HUES48 (cell line): ENCODE results near the gene LDB3.

Experiments
- H3K27ac ChIP-seq: one replicate; pipeline ENCODE4 v1.7.0; 2013; ENCODE audit warnings: low read depth, low read length, inconsistent platforms
- H3K27me3 ChIP-seq: 2 replicates; pipeline ENCODE4 v1.6.1; 2013; ENCODE audit warnings: mild to moderate bottlenecking, low read length; ENCODE audit not compliant: control insufficient read depth, insufficient read depth
- H3K36me3 ChIP-seq: 2 replicates; pipeline ENCODE4 v1.6.1; 2013; ENCODE audit warnings: low read length; ENCODE audit not compliant: control insufficient read depth, insufficient read depth
- H3K4me1 ChIP-seq: 2 replicates; pipeline ENCODE4 v1.6.1; 2013; ENCODE audit warnings: mild to moderate bottlenecking, low read length; ENCODE audit not compliant: control insufficient read depth, insufficient read depth
- H3K4me3 ChIP-seq: 2 replicates; pipeline ENCODE4 v1.5.1; 2013; ENCODE audit warnings: mild to moderate bottlenecking, low read depth, low read length
- H3K9ac ChIP-seq: 2 replicates; pipeline ENCODE4 v1.6.1; 2013; ENCODE audit warnings: mild to moderate bottlenecking, low read depth, low read length, moderate library complexity
- H3K9me3 ChIP-seq: 2 replicates; pipeline ENCODE4 v1.6.1; 2013; ENCODE audit warnings: low read length; ENCODE audit not compliant: control insufficient read depth, insufficient read depth

LDB3 gene

DNA sequence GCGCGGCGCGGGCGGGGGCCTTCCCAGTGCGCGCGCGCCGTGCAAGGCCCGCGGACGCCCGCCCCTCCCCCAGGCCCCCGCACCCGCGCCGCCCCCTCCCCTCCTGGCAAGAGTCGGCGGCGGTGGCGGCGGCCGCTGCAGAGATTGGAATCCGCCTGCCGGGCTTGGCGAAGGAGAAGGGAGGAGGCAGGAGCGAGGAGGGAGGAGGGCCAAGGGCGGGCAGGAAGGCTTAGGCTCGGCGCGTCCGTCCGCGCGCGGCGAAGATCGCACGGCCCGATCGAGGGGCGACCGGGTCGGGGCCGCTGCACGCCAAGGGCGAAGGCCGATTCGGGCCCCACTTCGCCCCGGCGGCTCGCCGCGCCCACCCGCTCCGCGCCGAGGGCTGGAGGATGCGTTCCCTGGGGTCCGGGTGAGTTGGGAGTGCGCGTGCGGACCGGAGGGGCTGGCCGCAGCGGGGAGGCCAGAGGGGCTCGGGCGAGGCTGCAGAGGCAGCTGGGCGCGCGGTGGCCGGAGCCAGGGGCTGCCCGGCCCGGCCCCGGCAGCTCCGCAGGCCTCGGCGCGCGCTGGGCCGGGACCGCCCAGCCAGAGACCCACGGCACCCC, 88.3 kb downstream of the LDB3 start, which contains the start of gene BMPR1A:
TSS of gene BMPR1A (plus strand) at position 109 of the 602 bp plus-strand sequence. CDS start 119,400 bp downstream, outside the sequence.
- peak within 1 kb of the TSS; percentile 97 for H3K27ac ChIP-seq
- H3K4me1 ChIP-seq = peaks cover 50% of the 10 kb centered on the region
- H3K36me3 ChIP-seq = no peaks in the 10 kb centered on the region
- no peaks in the 10 kb centered on the region for H3K27me3 ChIP-seq
- peak within 1 kb of the TSS; percentile 95 for H3K4me3 ChIP-seq
- H3K9ac ChIP-seq = peak within 1 kb of the TSS; percentile 90
- no peaks in the 10 kb centered on the region for H3K9me3 ChIP-seq

DNA sequence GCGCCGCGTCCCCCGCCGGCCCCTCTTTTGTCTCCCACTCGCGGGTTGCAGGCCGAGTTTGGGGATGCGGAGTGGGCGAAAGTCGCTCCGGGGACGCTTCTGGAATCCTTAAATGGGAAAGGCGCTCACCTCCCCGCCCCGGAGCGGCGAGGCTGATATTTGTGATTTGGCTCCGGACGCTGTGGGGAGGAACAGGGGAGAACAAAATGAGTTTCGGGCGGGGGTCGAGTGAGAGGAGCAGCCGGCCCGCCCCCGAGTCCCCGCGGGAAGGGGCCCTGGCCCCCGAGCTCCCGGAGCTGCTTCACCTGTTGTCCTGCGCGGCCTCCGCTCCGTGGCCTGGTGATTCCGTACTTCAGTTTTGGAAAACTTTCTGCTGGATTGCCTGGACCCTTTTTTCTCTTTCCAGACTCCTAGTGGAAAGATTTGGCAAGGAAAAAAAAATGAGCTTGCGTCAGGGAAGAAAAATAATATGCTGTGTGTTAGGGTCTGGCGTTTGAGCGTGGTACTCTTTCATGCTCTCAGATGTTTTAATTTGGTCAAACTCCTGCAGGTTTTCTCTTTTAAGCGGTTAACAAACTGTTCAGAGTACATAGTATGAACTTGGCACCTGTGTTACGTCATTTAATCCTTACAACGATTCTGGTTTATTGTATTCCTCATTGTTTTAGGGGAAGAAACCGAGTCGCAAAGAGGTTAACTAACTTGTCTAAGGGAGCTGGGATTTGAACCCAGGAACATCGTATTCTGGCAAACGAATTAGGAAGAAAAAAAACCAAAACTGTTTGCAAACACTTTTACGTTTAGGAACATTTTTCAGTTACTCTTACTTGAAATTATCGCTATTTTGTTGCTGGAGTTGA, 89.0 kb downstream of the LDB3 start:
- peak overlapping the region; percentile 89 for H3K27ac ChIP-seq

DNA sequence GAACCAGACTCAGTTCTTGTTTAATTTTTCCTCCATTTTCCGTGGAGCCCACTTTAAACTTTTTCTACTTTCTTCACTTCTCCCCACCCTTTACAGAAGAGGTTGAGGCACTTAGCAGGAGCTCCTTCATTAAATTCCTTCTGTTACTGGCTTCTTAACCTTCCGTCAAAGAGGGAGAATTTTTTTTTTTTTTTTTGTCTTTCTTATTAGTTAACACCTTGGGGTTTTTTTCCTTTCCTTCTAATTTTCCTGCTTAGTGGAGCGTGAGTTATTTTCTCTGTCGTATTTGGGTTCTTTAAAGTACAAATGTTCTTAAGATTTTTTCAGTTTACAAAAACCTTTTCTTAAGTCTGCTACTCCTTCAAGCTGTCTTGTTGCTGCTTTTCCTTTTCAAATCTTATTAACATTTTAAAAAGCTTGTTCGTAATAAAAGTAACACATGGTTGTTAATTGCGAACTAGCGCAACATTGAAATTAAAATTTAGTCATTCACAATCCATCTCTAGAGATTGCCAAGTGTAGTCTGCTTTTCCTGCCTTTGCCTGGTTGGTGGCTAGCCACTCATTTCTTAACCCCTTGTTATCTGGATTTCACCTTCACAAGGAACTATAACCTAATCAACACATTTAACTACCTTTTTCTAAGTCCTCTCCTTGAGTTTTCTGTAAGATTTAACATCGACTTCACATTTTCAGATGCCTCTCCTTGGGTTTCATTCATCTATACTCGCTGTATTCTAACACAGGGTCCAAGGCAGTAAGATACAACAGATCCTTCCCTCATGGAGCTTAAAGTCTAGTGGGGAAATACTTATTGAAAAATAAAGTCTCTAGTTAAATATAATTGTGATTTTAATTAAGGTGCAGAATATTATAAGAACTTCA, 90.1 kb downstream of the LDB3 start:
- H3K4me1 ChIP-seq = peaks cover 45% of the 10 kb centered on the region
- peak overlapping the region; percentile 89 for H3K27ac ChIP-seq
- no peaks in the 10 kb centered on the region for H3K27me3 ChIP-seq
- H3K4me3 ChIP-seq = peak overlapping the region; percentile 95
- H3K9ac ChIP-seq = peak overlapping the region; percentile 79
- no peaks in the 10 kb centered on the region for H3K36me3 ChIP-seq
- H3K9me3 ChIP-seq = no peaks in the 10 kb centered on the region

More for the DNA sequence above, 89.0 kb downstream of the LDB3 start:
- peaks cover 53% of the 10 kb centered on the region for H3K4me1 ChIP-seq
- no peaks in the 10 kb centered on the region for H3K36me3 ChIP-seq
- peak overlapping the region; percentile 95 for H3K4me3 ChIP-seq
- H3K27me3 ChIP-seq = no peaks in the 10 kb centered on the region
- H3K9ac ChIP-seq = peak overlapping the region; percentile 79
- no peaks in the 10 kb centered on the region for H3K9me3 ChIP-seq

DNA sequence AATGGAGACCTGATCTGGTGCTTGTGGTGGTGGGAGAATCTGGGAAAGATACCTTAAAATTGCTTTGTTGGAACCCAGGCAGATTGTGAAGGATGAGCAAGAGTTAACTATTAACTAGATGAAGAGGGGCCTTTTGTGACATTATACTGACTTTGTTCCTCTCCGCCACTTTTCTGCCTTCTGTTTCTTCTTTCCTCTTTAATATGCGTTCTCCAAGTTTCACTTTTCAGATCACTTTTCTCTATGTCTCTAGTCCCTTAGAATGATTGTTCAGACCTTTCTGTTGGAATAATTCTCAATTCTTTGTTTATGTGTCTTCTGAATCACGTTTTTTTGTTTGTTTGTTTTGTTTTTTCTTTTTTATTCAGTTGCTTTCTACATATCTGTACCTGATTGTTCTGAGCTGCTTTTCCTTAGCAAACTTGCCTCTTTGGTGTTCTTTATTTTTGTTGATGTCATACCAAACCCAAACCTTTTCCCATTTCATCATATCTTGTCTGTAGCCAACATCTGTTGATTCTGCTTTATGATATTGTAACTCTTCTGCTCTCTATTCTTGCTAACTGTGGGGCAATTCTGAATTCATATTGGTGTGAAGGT, 90.9 kb downstream of the LDB3 start:
- Histone ChIP-seq H3K9ac (peak overlapping the region; percentile 79; the same call in 1 of the 2 replicates), H3K4me3 (peak overlapping the region; percentile 95), H3K36me3 (no peaks in the 10 kb centered on the region), H3K9me3 (no peaks in the 10 kb centered on the region), H3K27ac (no peak overlapping the region), H3K4me1 (peaks cover 38% of the 10 kb centered on the region), H3K27me3 (no peaks in the 10 kb centered on the region)

DNA sequence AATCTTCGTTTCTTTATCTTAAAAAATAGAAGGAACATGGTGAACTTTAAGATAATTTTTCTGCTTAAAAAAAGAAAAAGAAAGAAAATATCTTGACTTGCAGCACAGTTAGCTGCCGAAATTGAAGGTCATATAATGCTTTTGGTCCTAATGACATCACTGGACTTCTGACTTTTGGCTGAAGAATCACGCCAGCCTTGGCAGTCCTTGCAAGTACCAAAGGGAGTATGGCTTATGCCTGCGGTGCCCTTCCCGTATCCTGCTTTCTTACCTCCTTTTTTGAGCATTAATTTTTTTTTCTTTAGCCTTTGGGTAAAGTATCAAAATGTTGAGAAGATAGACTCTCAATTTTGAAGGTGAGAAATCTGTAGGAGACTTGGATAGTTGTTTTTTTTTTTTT, 95.1 kb downstream of the LDB3 start:
- no peak overlapping the region for H3K4me3 ChIP-seq
- H3K9ac ChIP-seq = no peak overlapping the region
- H3K36me3 ChIP-seq = no peaks in the 10 kb centered on the region
- no peaks in the 10 kb centered on the region for H3K9me3 ChIP-seq
- H3K4me1 ChIP-seq = peaks cover 44% of the 10 kb centered on the region
- H3K27ac ChIP-seq = no peak overlapping the region
- H3K27me3 ChIP-seq = no peaks in the 10 kb centered on the region

DNA sequence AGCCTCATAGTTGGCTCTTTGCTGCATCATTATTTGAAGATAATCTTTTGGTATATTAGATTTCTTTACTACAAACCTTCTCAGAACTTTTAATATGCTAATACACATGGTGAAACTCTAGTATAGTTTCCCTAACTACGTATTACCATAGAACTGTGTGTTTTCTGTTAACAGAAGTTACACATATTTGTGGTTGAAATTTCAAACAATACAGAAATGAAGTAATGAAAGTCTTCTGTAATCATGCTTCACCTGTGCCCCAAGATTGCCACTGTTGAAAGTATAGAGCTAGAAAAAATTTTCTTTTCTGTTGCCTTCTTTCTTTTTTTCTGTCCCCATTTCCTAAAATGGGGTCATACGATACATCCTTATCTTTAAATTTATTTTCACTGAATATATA, 97.2 kb downstream of the LDB3 start:
- Histone ChIP-seq H3K27me3 (no peaks in the 10 kb centered on the region), H3K27ac (no peak overlapping the region), H3K36me3 (no peaks in the 10 kb centered on the region), H3K9me3 (no peaks in the 10 kb centered on the region), H3K4me1 (peaks cover 53% of the 10 kb centered on the region), H3K9ac (no peak overlapping the region), H3K4me3 (no peak overlapping the region)

DNA sequence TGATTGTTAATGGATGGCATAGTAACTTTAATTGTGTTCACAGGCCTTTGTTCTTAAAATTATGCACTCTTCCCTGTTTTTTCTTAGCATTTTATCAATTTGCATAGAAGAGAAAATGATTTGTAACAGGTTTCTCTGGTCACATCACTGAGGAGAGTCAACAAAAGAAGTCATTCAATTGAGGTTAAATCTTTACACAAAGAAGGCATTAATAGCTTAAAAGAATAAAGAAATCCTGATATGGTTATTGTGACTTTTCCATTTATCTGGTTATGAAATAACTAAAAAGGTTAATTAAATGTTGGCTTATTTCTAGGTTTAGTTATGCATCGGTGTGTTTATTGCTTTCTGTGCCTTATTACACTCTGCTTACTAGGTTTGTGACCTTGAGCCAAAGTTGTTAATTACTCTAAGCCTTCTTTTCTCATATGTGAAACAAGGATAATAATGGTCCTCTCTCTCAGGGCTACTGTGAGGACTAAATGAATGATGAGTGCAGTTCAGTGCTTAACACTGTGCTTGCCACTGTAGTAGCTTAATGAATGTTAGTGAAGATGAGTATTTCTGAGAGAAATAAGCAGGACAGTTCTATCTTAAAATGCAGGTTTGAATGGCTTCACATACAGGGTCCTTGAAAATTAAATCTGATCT, 100.2 kb downstream of the LDB3 start:
- no peaks in the 10 kb centered on the region for H3K9me3 ChIP-seq
- H3K4me1 ChIP-seq = peaks cover 46% of the 10 kb centered on the region
- no peaks in the 10 kb centered on the region for H3K36me3 ChIP-seq
- no peak overlapping the region for H3K4me3 ChIP-seq
- no peaks in the 10 kb centered on the region for H3K27me3 ChIP-seq
- H3K27ac ChIP-seq = peak overlapping the region; percentile 62
- no peak overlapping the region for H3K9ac ChIP-seq

DNA sequence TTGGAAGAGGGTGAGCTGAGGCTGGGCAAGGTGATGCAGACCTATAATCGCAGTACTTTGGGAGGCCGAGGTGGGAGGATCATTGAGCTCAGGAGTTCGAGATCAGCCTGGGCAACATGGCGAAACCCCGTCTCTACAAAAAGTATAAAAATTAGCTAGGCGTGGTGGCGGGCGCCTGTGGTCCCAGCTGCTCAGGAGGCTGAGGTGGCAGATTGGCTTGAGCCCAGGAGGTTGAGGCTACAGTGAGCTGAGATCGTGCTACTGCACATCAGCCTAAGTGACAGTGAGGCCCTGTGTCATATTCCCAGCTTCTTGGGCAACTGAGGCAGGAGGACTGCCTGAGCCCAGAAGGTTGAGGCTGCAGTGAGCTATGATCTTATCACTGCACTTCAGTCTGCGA, 101.7 kb downstream of the LDB3 start:
- H3K4me1 ChIP-seq = peaks cover 56% of the 10 kb centered on the region
- H3K9ac ChIP-seq = no peak overlapping the region
- no peak overlapping the region for H3K4me3 ChIP-seq
- H3K27ac ChIP-seq = no peak overlapping the region
- peaks cover 2% of the 10 kb centered on the region; the same call in 1 of the 2 replicates for H3K36me3 ChIP-seq
- H3K27me3 ChIP-seq = no peaks in the 10 kb centered on the region
- no peaks in the 10 kb centered on the region for H3K9me3 ChIP-seq

DNA sequence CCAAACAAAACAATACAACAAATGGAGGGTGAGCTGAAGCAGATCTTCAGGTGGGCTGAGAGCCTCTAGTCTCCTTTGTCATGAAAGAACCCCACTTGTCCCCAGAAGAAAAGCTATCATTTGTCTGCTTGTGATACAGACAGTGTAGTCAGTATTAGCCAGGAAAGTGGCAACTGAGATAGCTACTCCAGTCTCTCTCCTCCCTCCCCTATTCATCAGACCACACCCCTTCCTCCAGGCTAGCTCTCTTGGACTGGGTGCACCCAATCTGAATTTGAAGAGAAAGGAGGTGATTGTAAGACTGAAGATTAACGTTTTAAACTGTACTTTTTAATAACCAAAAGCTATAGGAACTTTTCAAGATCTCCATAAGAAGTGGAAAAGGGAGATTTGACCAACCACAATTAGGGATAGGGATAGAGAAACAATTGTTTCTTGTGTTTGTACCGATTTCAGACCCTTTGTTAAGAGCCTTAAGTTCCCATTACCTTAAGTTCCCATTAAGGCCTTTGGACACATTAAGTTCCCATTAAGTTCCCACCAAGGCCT, 102.2 kb downstream of the LDB3 start:
- H3K9ac ChIP-seq = no peak overlapping the region
- H3K36me3 ChIP-seq = peaks cover 2% of the 10 kb centered on the region; the same call in 1 of the 2 replicates
- no peaks in the 10 kb centered on the region for H3K27me3 ChIP-seq
- H3K4me1 ChIP-seq = peaks cover 61% of the 10 kb centered on the region
- H3K9me3 ChIP-seq = no peaks in the 10 kb centered on the region
- no peak overlapping the region for H3K27ac ChIP-seq
- H3K4me3 ChIP-seq = no peak overlapping the region

DNA sequence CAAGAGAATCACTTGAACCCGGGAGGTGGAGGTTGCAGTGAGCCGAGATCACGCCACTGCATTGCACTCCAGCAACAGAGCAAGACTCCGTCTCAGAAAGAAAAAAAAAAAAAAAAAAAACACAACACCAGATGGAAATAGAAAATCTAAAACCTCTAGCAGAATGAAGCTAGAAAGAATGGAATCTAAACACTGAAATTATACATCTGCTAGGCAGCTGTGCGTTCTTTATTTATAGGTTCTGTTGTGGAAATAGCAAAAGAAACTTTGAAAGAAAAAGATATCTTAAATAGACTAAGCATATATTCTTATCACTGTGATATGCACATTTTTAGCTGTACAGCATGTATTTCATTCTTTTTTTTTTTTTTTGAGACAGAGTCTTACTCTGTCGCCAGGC, 105.2 kb downstream of the LDB3 start:
- Histone ChIP-seq H3K9ac (no peak overlapping the region), H3K27me3 (no peaks in the 10 kb centered on the region), H3K4me3 (no peak overlapping the region), H3K4me1 (peaks cover 49% of the 10 kb centered on the region), H3K9me3 (no peaks in the 10 kb centered on the region), H3K36me3 (peaks cover 2% of the 10 kb centered on the region; the same call in 1 of the 2 replicates), H3K27ac (no peak overlapping the region)
